GM03348 (cell line): ENCODE measurements around the gene ARMC5.
A peak's percentile ranks its signal among the peaks of the same experiment; 100 is the strongest.
"Not testable (repeated sequence)": the region's sequence is repeated elsewhere in the genome, so short reads cannot be mapped to it uniquely, and the experiment has no call there.

Experiments
- DNase-seq: peaks from one replicate; pipeline ENCODE4 v3.0.0; 2012; ENCODE audit warnings: low spot score

Gene ARMC5

GRCh38 chr16:31477220-31478216, 18.2 kb downstream of the ARMC5 start:
- DNase-seq: no peak

- no peak for DNase-seq
Measured at GRCh38 chr16:31478956-31479355, 19.7 kb downstream of the ARMC5 start.

GRCh38 chr16:31479751-31480150, 20.4 kb downstream of the ARMC5 start:
- no peak for DNase-seq

GRCh38 chr16:31480851-31481536, 21.7 kb downstream of the ARMC5 start:
- no peak for DNase-seq

GRCh38 chr16:31483081-31483480, 23.8 kb downstream of the ARMC5 start, which contains the start of gene SLC5A2:
Gene SLC5A2, plus strand, starts transcription at chr16:31483123. Its CDS starts 14 bp downstream, at chr16:31483137.
- no peak for DNase-seq

- DNase-seq: not testable (repeated sequence)
Measured at GRCh38 chr16:31484048-31484447, 24.7 kb downstream of the ARMC5 start.

- DNase-seq: no peak
Measured at GRCh38 chr16:31484491-31485171, 25.3 kb downstream of the ARMC5 start.

GRCh38 chr16:31485571-31485970, 26.3 kb downstream of the ARMC5 start:
- DNase-seq: no peak

GRCh38 chr16:31486045-31486444, 26.7 kb downstream of the ARMC5 start:
- DNase-seq: no peak

- DNase-seq: no peak
Measured at GRCh38 chr16:31487071-31487719, 27.9 kb downstream of the ARMC5 start.

GRCh38 chr16:31487720-31488467, 28.6 kb downstream of the ARMC5 start:
- DNase-seq: peak; percentile 63

GRCh38 chr16:31488468-31489297, 29.4 kb downstream of the ARMC5 start:
- DNase-seq: no peak

- no peak for DNase-seq
Measured at GRCh38 chr16:31489298-31489564, 29.9 kb downstream of the ARMC5 start.

GRCh38 chr16:31489616-31490584, 30.6 kb downstream of the ARMC5 start:
- DNase-seq: no peak

- DNase-seq: no peak
Measured at GRCh38 chr16:31491778-31492418, 32.6 kb downstream of the ARMC5 start.

- DNase-seq: no peak
Measured at GRCh38 chr16:31493506-31494125, 34.3 kb downstream of the ARMC5 start.

- no peak for DNase-seq
Measured at GRCh38 chr16:31496670-31497069, 37.4 kb downstream of the ARMC5 start.

- no peak for DNase-seq
Measured at GRCh38 chr16:31498493-31498892, 39.2 kb downstream of the ARMC5 start.
